HFFc6 (cell line): Measurements from ENCODE around the gene HOXA4. TPM values are rescaled to one million over a fixed set of nuclear protein-coding genes. Genes with fewer than 3 reads are reported as not detected.

ENCODE experiments used
- DNase-seq: peaks from one replicate; pipeline ENCODE4 v3.0.0-alpha.2; 2018
- H3K27ac Mint-ChIP-seq: 2 replicates; pipeline ENCODE4 v1.8.0; 2020; ENCODE audit warnings: mild to moderate bottlenecking, mixed read lengths
- H3K27me3 Mint-ChIP-seq: 2 replicates; pipeline ENCODE4 v1.8.0; 2021; ENCODE audit warnings: mild to moderate bottlenecking, moderate library complexity, mixed read lengths; ENCODE audit not compliant: insufficient read depth
- H3K36me3 Mint-ChIP-seq: 2 replicates; pipeline ENCODE4 v1.8.0; 2021; ENCODE audit warnings: low read depth, mixed read lengths
- H3K4me1 Mint-ChIP-seq: 2 replicates; pipeline ENCODE4 v1.8.0; 2020; ENCODE audit warnings: low read depth, mixed read lengths
- H3K4me3 Mint-ChIP-seq: 2 replicates; pipeline ENCODE4 v1.8.0; 2020; ENCODE audit warnings: mild to moderate bottlenecking, moderate library complexity, mixed read lengths
- H3K9me3 Mint-ChIP-seq: 2 replicates; pipeline ENCODE4 v1.8.0; 2020; ENCODE audit warnings: mild to moderate bottlenecking, mixed read lengths
- total RNA-seq, 6 experiments: library from RNA; stranded (reverse); fragmentation: NEBNext Ultra II Directional; extraction: Animal tissue kit (Norgen Biotek cat#: 25700); gene quantifications; 2 replicates in 1 of 6; 3 replicates in 5 of 6; pipeline ENCODE4 v1.2.3, GENCODE V29; 2021
- TF ChIP-seq, protein P1 (sequence below): fragments of 200-600 bp; sonication (generic); IDR thresholded peaks from 2 replicates; pipeline ENCODE4 v1.5.0; 2021; ENCODE audit warnings: antibody characterized with exemption, mild to moderate bottlenecking

The HOXA4 gene
- total RNA-seq, 6 experiments from 2014 or later: 0.38 to 1.0 (median 0.47) TPM

DNA sequence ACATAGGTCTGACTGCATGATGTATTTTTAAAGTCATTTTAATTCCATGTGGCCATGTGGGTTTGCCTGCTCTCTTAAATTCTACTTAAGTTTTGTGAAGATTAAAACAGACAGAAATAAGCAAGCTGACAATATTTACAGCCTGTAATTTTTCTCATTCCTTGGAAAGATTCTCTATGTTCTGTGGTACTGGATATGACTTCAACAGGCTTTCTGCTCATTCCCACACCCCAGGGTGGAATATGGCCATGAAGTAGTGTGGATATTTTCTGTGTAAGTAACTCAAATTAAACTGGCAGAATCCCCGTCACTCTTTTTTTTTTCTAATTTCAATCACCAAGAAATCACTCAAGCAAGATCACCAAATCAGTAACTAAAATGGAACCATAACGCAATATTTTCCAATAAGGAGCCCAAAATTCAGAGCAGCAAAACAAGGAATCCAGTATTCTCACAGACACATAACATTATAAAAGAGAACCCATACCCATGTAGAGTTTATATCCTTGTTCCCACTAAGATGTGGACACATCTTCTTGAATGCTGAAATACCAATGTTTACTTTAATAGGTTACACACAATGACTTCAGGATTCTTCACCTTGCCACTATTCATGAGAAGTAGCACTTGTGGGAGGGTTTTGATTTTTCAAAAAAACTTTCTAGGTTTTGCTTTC lies 7.2 kb upstream of the HOXA4 start:
- peaks cover 3% of the 10 kb centered on the region; the same call in 1 of the 2 replicates for H3K27me3 Mint-ChIP-seq
- H3K4me1 Mint-ChIP-seq: peaks cover 27% of the 10 kb centered on the region
- no peak overlapping the region for H3K4me3 Mint-ChIP-seq
- TF ChIP-seq, protein P1, sequence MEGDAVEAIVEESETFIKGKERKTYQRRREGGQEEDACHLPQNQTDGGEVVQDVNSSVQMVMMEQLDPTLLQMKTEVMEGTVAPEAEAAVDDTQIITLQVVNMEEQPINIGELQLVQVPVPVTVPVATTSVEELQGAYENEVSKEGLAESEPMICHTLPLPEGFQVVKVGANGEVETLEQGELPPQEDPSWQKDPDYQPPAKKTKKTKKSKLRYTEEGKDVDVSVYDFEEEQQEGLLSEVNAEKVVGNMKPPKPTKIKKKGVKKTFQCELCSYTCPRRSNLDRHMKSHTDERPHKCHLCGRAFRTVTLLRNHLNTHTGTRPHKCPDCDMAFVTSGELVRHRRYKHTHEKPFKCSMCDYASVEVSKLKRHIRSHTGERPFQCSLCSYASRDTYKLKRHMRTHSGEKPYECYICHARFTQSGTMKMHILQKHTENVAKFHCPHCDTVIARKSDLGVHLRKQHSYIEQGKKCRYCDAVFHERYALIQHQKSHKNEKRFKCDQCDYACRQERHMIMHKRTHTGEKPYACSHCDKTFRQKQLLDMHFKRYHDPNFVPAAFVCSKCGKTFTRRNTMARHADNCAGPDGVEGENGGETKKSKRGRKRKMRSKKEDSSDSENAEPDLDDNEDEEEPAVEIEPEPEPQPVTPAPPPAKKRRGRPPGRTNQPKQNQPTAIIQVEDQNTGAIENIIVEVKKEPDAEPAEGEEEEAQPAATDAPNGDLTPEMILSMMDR: no peak
- H3K9me3 Mint-ChIP-seq: no peaks in the 10 kb centered on the region
- H3K27ac Mint-ChIP-seq: no peak overlapping the region
- peaks cover 19% of the 10 kb centered on the region for H3K36me3 Mint-ChIP-seq
- DNase-seq: no peak

DNA sequence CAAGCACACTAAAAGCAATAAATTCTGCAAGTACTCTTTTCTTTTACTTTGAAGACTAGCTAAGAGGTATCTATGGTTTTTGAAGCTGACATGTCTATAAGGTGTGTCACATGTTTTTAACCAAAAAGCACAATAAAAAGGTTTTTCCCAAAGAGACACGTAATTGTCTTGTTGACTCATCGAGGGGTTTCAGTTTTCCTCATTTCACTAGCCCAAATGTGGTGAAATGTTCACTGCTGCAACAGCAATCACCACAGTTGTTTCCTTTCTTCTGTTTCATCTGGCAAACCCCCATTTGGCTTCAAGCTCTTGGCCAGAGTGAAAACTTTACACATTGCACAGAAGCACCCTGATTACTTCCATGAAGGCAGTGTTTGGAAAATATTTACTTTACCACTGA lies 3.8 kb upstream of the HOXA4 start:
- Mint-ChIP-seq H3K36me3 (peaks cover 10% of the 10 kb centered on the region), H3K27ac (peak overlapping the region; percentile 44; the same call in 1 of the 2 replicates), H3K4me1 (peaks cover 34% of the 10 kb centered on the region), H3K27me3 (no peaks in the 10 kb centered on the region; the same call in none of the 2 replicates), H3K9me3 (no peaks in the 10 kb centered on the region), H3K4me3 (no peak overlapping the region)
- TF ChIP-seq, protein P1: no peak
- peak; percentile 41 for DNase-seq

DNA sequence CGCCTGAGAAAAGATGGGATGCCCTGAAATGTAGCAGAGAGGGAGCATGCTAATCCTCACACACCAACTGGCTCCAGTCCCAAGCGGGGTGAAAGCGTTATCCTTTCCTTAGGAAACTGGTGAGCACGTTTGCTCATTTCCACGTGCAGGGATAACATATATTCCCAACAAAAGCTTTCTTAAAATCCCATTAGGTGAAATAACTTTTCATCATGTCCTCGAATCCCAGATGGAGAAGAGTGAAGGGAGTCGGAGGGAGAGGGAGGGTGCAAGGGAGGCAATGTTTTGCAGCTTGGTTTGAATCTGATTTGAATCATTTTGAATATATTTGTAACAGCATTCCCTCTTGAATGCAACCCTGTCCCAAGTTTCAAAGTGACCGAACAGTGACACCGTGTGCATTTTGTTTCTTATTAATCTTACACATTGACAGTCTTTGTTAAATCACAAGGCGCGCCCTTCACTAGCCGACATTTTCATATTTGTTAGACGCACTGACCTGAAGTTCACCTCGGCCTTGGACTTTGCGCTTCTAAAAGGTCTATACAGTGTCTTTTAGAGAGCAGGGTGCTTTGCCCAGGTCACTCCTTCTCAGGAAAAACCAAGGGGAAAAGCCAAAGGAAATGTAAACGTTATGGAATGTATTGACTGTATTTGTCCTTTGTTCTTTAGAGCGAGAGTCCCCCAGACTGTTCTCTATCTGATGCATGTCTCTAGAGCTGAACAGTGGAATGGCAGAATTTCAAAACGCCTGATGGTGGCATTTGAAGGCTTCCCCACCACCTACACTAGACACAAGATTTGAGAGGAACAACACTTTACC lies 3.1 kb upstream of the HOXA4 start:
- Mint-ChIP-seq H3K36me3 (peaks cover 14% of the 10 kb centered on the region), H3K4me3 (no peak overlapping the region), H3K27ac (peak overlapping the region; percentile 44; the same call in 1 of the 2 replicates), H3K9me3 (no peaks in the 10 kb centered on the region), H3K4me1 (peaks cover 34% of the 10 kb centered on the region), H3K27me3 (no peaks in the 10 kb centered on the region; the same call in none of the 2 replicates)
- no peak for DNase-seq
- TF ChIP-seq, protein P1: no peak

DNA sequence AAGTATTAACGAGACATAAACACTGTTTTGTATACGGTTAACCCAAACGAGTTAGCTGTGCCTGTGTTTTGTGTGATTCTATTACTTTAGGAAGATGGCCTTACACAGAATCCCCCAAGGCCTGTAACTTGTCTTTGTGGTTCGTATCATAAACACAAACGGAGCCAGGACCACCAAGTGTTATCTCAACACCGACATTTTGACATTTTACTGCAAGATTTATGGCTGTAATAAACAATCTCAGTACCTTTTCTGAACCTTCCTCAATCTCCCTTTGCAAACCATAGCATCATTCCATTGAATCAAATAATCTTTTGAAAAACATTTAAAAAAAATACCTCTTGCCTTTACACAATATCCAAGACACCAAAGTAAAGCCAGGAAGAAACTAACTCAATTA lies 2.4 kb upstream of the HOXA4 start:
- Mint-ChIP-seq H3K9me3 (no peaks in the 10 kb centered on the region), H3K4me1 (peaks cover 34% of the 10 kb centered on the region), H3K27ac (no peak overlapping the region), H3K36me3 (peaks cover 17% of the 10 kb centered on the region), H3K27me3 (peaks cover 2% of the 10 kb centered on the region), H3K4me3 (no peak overlapping the region)
- TF ChIP-seq, protein P1: no peak
- no peak for DNase-seq

DNA sequence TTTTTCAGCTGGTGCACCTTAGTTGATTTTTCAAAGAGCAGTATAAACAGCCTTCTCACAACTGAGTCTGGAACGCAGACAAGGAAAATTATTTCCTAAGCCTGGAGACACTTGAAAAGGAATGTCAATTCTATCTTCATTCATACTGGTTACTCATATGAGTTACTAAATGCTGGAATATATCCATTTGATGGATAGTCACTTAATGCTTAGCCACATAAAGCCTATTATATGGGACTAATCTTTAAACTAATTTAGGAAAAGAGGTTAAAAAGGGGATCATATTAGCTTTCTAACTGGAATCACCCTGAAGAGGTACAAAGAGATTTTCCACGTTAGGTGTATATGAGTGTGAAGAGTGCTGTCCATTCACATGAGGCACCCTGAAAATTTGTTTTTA lies 1.7 kb upstream of the HOXA4 start:
- H3K27me3 Mint-ChIP-seq: peaks cover 8% of the 10 kb centered on the region
- TF ChIP-seq, protein P1: no peak
- DNase-seq: no peak

More for the DNA sequence above, 1.7 kb upstream of the HOXA4 start:
- Mint-ChIP-seq H3K4me1 (peaks cover 34% of the 10 kb centered on the region), H3K4me3 (no peak overlapping the region; the same call in 1 of the 2 replicates), H3K9me3 (no peaks in the 10 kb centered on the region), H3K36me3 (peaks cover 17% of the 10 kb centered on the region), H3K27ac (no peak overlapping the region)
